Breast epithelium (tissue), 3 donors: ENCODE data around the gene BPIFA2.

Experiments used
- POLR2AphosphoS5 ChIP-seq, 3 donors: sonication (generic); formaldehyde crosslinking; IDR thresholded peaks; one replicate each; pipeline ENCODE4 v1.6.1; 2017; ENCODE audit warnings: antibody characterized with exemption in 3 of 3
- TF ChIP-seq, protein P1 (sequence below), 3 donors: fragments of 450-650 bp; IDR thresholded peaks; one replicate each; pipeline ENCODE4 v1.5.1; 2016 to 2017; ENCODE audit warnings: antibody characterized with exemption in 3 of 3, mild to moderate bottlenecking in 3 of 3, moderate library complexity in 3 of 3

DNA sequence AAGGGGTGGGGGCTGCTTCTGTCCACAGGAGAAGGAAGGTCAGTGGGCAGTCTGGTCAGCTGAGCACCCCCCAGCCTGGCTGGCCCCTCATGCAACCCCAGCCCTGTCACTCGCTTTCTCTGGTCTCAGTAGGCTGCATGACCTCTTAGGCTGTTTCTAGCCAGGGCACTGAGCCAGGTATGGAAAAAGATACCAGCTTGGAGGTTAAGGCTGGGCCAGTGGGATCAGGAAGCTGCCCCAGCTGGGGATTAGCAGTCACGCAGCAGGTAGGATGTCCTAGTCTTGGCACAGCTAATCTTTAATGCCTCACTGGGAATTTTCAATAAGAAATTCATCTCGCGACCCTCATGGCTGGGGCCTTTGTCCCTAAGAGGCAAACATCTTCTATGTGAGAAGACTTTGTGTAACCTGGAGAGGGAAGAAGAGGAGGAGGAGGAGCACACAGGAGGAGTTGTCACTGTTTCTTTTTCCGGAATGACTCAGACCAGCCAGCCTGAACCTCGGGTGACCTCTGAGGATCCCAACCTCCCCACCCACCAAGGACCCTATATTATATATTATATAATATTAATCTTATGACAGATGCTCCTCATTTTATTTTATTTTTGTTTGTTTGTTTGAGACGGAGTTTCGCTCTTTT lies 2.4 kb upstream of the BPIFA2 start:
- TF ChIP-seq, protein P1, sequence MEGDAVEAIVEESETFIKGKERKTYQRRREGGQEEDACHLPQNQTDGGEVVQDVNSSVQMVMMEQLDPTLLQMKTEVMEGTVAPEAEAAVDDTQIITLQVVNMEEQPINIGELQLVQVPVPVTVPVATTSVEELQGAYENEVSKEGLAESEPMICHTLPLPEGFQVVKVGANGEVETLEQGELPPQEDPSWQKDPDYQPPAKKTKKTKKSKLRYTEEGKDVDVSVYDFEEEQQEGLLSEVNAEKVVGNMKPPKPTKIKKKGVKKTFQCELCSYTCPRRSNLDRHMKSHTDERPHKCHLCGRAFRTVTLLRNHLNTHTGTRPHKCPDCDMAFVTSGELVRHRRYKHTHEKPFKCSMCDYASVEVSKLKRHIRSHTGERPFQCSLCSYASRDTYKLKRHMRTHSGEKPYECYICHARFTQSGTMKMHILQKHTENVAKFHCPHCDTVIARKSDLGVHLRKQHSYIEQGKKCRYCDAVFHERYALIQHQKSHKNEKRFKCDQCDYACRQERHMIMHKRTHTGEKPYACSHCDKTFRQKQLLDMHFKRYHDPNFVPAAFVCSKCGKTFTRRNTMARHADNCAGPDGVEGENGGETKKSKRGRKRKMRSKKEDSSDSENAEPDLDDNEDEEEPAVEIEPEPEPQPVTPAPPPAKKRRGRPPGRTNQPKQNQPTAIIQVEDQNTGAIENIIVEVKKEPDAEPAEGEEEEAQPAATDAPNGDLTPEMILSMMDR (IDR thresholded peaks at IDR 0.05), result no peak
- TF ChIP-seq POLR2AphosphoS5 (IDR thresholded peaks at IDR 0.05), result no peak
